ENCODE measurements around the gene GNL1. TPM values are rescaled to one million over a fixed set of nuclear protein-coding genes. Genes with fewer than 3 reads are reported as not detected.
A peak's percentile ranks its signal among the peaks of the same experiment; 100 is the strongest.

Gene GNL1
- total and polyA plus RNA-seq, 9 of the 15 experiments (the other 6 are each of a cell fraction or from before 2014, with no cell fraction given), result 0.73 to 112 (median 58.0) TPM

- no peak for TF ChIP-seq CBX1 (IDR thresholded peaks at IDR 0.05; ENCODE audit: low read depth)
- no peak for TF ChIP-seq ZNF140 (CRISPR knock-in tag; IDR thresholded peaks at IDR 0.05)
- peak; percentile 64; the same call in 1 of the 2 replicates for TF ChIP-seq ZC3H4 (CRISPR knock-in tag; IDR thresholded peaks at IDR 0.05; ENCODE audit: borderline replicate concordance)
- TF ChIP-seq HCFC1 (IDR thresholded peaks at IDR 0.05; ENCODE audit: low read depth, low read length), result peak; percentile 77
- peak; percentile 58; the same call in 1 of the 2 replicates for TF ChIP-seq ZNF12 (CRISPR knock-in tag; IDR thresholded peaks at IDR 0.05)
- no peak; the same call in 1 of the 2 replicates for TF ChIP-seq STAT5A (IDR thresholded peaks at IDR 0.05; ENCODE audit: borderline replicate concordance, low read length)
- TF ChIP-seq HSF4 (CRISPR knock-in tag; IDR thresholded peaks at IDR 0.05; ENCODE audit: borderline replicate concordance), result no peak
- 0 out of 2 replicates have a peak, but pooled peaks have one; percentile 28 for TF ChIP-seq ZFPM2 (CRISPR knock-in tag; IDR thresholded peaks at IDR 0.05)
- TF ChIP-seq RREB1 (CRISPR knock-in tag; IDR thresholded peaks at IDR 0.05), result peak; percentile 75
- no peak for TF ChIP-seq FOXM1 (IDR thresholded peaks at IDR 0.05; ENCODE audit: low read depth)
- TF ChIP-seq FOXM1 (CRISPR knock-in tag; IDR thresholded peaks at IDR 0.05; ENCODE audit: low read depth), result no peak
- no peak for TF ChIP-seq ZNF277 (CRISPR knock-in tag; IDR thresholded peaks at IDR 0.05; ENCODE audit: borderline replicate concordance)
- TF ChIP-seq MIER1 (IDR thresholded peaks at IDR 0.05; ENCODE audit: low read depth), result peak; percentile 69; the same call in 1 of the 2 replicates
- TF ChIP-seq U2AF2 (optimal IDR thresholded peaks at IDR 0.05; ENCODE audit: low read depth, low read length), result no peak
- TF ChIP-seq E2F4 (CRISPR knock-in tag; IDR thresholded peaks at IDR 0.05; ENCODE audit: low read depth), result peak; percentile 59
- TF ChIP-seq SIX5 (IDR thresholded peaks at IDR 0.05; ENCODE audit: borderline replicate concordance in 1 of 2, insufficient read depth in 1 of 2, low read depth in 1 of 2, low read length in 2 of 2), result peak; percentile 26 to 43; a peak in 3 of 4 replicates
- 0 out of 2 replicates have a peak, but pooled peaks have one; percentile 43 for TF ChIP-seq LARP7 (IDR thresholded peaks at IDR 0.05)
- TF ChIP-seq FOXK1 (CRISPR knock-in tag; IDR thresholded peaks at IDR 0.05; ENCODE audit: borderline replicate concordance), result peak; percentile 96; the same call in 1 of the 2 replicates
- TF ChIP-seq ARID2 (IDR thresholded peaks at IDR 0.05), result 0 out of 2 replicates have a peak, but pooled peaks have one; percentile 42
- no peak for TF ChIP-seq CHD4 (IDR thresholded peaks at IDR 0.05; ENCODE audit: insufficient read depth, insufficient replicate concordance, low read depth, low read length, poor library complexity, severe bottlenecking)
Measured at GRCh38 chr6:30556906-30557682, 805 bp upstream of the GNL1 start, which contains the start of gene PRR3 (continued).

All from K562 (cell line).